ENCODE results near the gene EVPL.

Gene EVPL

GRCh38 chr17:76056882-76057281 lies 29.8 kb upstream of the EVPL start:
- H4K20me1 ChIP-seq (ENCODE audit: insufficient read depth), result no peaks in the 10 kb centered on the region
- H2AFZ ChIP-seq (ENCODE audit: low read depth), result no peak overlapping the region
- H3K4me1 ChIP-seq (ENCODE audit: low read depth, poor library complexity, severe bottlenecking), result no peaks in the 10 kb centered on the region
- no peak overlapping the region for H3K4me2 ChIP-seq
- H3K79me2 ChIP-seq (ENCODE audit: insufficient read depth, low read depth), result no peaks in the 10 kb centered on the region
- no peak for TF ChIP-seq CTCF (conservative IDR thresholded peaks at IDR 0.05; ENCODE audit: low read depth, low read length)
- no peak overlapping the region for H3K4me3 ChIP-seq (IDR thresholded peaks at IDR 0.05; ENCODE audit: insufficient read depth, low read depth, low read length)
- no peak overlapping the region for H3K9ac ChIP-seq
- peaks cover 28% of the 10 kb centered on the region; the same call in 1 of the 2 replicates for H3K36me3 ChIP-seq (ENCODE audit: insufficient read depth)
- H3K27ac ChIP-seq, result no peak overlapping the region
- H3K27me3 ChIP-seq (ENCODE audit: insufficient read depth, low read depth), result no peaks in the 10 kb centered on the region

- Histone ChIP-seq H3K4me1 (ENCODE audit: low read depth, poor library complexity, severe bottlenecking) (no peaks in the 10 kb centered on the region), H4K20me1 (ENCODE audit: insufficient read depth) (no peaks in the 10 kb centered on the region), H2AFZ (ENCODE audit: low read depth) (no peak overlapping the region), H3K27me3 (ENCODE audit: insufficient read depth, low read depth) (no peaks in the 10 kb centered on the region), H3K27ac (no peak overlapping the region), H3K4me3 (IDR thresholded peaks at IDR 0.05; ENCODE audit: insufficient read depth, low read depth, low read length) (no peak overlapping the region), H3K9ac (no peak overlapping the region), H3K4me2 (no peak overlapping the region), H3K79me2 (ENCODE audit: insufficient read depth, low read depth) (no peaks in the 10 kb centered on the region), H3K36me3 (ENCODE audit: insufficient read depth) (peaks cover 18% of the 10 kb centered on the region; the same call in 1 of the 2 replicates)
- no peak for TF ChIP-seq CTCF (conservative IDR thresholded peaks at IDR 0.05; ENCODE audit: low read depth, low read length)
Observed at GRCh38 chr17:76054112-76054476, 27.0 kb upstream of the EVPL start.

GRCh38 chr17:76053246-76054111 lies 26.4 kb upstream of the EVPL start:
- H3K4me1 ChIP-seq (ENCODE audit: low read depth, poor library complexity, severe bottlenecking), result no peaks in the 10 kb centered on the region
- H3K9ac ChIP-seq, result no peak overlapping the region
- no peaks in the 10 kb centered on the region for H3K79me2 ChIP-seq (ENCODE audit: insufficient read depth, low read depth)
- no peak overlapping the region for H3K27ac ChIP-seq
- H3K4me3 ChIP-seq (IDR thresholded peaks at IDR 0.05; ENCODE audit: insufficient read depth, low read depth, low read length), result no peak overlapping the region
- H2AFZ ChIP-seq (ENCODE audit: low read depth), result no peak overlapping the region
- H3K36me3 ChIP-seq (ENCODE audit: insufficient read depth), result peaks cover 22% of the 10 kb centered on the region; the same call in 1 of the 2 replicates
- no peak overlapping the region for H3K4me2 ChIP-seq
- no peak for TF ChIP-seq CTCF (conservative IDR thresholded peaks at IDR 0.05; ENCODE audit: low read depth, low read length)
- no peaks in the 10 kb centered on the region for H3K27me3 ChIP-seq (ENCODE audit: insufficient read depth, low read depth)
- no peaks in the 10 kb centered on the region for H4K20me1 ChIP-seq (ENCODE audit: insufficient read depth)

- Histone ChIP-seq H3K27ac (no peak overlapping the region), H3K4me3 (IDR thresholded peaks at IDR 0.05; ENCODE audit: insufficient read depth, low read depth, low read length) (no peak overlapping the region), H3K27me3 (ENCODE audit: insufficient read depth, low read depth) (no peaks in the 10 kb centered on the region), H3K4me1 (ENCODE audit: low read depth, poor library complexity, severe bottlenecking) (no peaks in the 10 kb centered on the region), H4K20me1 (ENCODE audit: insufficient read depth) (no peaks in the 10 kb centered on the region), H3K4me2 (no peak overlapping the region), H3K9ac (no peak overlapping the region), H2AFZ (ENCODE audit: low read depth) (no peak overlapping the region), H3K36me3 (ENCODE audit: insufficient read depth) (peaks cover 17% of the 10 kb centered on the region; the same call in 1 of the 2 replicates), H3K79me2 (ENCODE audit: insufficient read depth, low read depth) (no peaks in the 10 kb centered on the region)
- TF ChIP-seq CTCF (conservative IDR thresholded peaks at IDR 0.05; ENCODE audit: low read depth, low read length), result no peak
Observed at GRCh38 chr17:76051561-76051960, 24.5 kb upstream of the EVPL start.
